GM18870 (cell line): ENCODE results near the gene RFT1.

Experiments
- ATAC-seq: cut with Tn5 transposase; IDR thresholded peaks from one replicate; pipeline ENCODE4 v1.9.1; 2021; ENCODE audit warnings: moderate library complexity; ENCODE audit not compliant: unreplicated experiment

Gene RFT1

GRCh38 chr3:53150247-53151085 lies 20.2 kb upstream of the RFT1 start:
- ATAC-seq = no peak

GRCh38 chr3:53149699-53150098 lies 19.5 kb upstream of the RFT1 start:
- no peak for ATAC-seq

GRCh38 chr3:53149006-53149690 lies 18.9 kb upstream of the RFT1 start:
- ATAC-seq = no peak

GRCh38 chr3:53147903-53148400 lies 17.7 kb upstream of the RFT1 start:
- no peak for ATAC-seq

- no peak for ATAC-seq
Measured at GRCh38 chr3:53147151-53147902, 17.1 kb upstream of the RFT1 start.

- no peak for ATAC-seq
Measured at GRCh38 chr3:53146319-53146891, 16.2 kb upstream of the RFT1 start.

GRCh38 chr3:53145713-53146080 lies 15.5 kb upstream of the RFT1 start:
- ATAC-seq = no peak

DNA sequence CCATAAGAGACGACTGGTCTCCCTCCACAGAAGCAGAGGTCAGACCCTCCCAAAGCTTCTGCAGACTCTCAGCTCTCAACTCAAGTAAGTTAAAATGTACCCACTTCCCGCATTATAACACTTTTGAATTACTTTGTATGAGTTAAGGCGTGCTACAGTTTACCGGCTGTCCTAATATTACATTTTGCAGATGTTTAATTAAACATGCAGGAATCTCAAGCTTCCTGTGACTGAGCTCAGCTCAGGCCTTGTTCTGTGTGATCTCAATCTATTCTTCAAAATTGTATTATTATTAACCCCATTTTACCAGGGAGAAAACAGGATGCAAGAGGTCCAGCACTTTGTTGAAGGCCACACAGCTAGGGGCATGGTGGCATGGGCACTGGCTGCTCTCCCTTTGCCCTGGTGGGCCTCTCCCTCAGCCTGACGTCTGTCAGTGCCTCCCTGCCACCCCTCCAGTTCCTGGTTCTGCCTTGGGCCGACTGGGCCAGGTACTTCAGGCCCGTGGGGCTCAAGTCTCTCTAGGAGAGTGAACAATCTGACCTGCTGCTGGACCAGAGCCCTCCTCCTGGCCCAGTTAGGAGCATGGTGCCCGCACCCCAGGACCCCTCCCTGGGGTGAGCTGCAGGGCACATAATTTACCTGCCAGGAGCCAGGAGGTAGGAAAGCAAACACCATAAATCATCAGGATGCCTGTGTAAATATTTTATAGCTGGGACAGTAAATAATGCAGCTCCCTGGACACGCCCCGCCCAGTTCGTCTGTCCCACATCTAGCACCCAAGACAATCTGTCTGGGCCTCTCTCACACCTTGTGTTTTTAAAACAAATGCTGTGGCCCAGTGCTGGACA lies 14.9 kb upstream of the RFT1 start:
- ATAC-seq = no peak

- ATAC-seq = no peak
Measured at GRCh38 chr3:53144446-53144845, 14.2 kb upstream of the RFT1 start.

DNA sequence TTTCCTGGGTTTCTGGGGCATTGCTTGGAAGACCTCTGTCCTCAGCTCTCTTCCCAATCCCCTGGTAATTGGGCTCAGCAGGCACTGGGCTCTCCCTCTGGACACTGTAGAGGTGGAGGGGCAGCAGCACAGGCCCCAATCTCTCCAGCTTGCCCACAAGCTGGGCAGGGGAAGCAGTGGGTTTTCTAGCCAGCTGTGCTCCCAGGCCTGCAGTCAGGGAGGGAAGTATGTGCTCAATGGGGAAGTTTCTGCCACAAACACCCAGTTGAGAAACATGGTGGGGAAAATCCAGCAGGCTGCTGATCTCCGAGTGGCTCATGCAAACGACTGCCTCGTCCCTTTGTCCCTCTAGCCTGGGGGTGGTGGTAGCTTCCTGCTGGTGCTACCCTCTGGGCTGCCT lies 12.8 kb upstream of the RFT1 start:
- ATAC-seq = no peak

DNA sequence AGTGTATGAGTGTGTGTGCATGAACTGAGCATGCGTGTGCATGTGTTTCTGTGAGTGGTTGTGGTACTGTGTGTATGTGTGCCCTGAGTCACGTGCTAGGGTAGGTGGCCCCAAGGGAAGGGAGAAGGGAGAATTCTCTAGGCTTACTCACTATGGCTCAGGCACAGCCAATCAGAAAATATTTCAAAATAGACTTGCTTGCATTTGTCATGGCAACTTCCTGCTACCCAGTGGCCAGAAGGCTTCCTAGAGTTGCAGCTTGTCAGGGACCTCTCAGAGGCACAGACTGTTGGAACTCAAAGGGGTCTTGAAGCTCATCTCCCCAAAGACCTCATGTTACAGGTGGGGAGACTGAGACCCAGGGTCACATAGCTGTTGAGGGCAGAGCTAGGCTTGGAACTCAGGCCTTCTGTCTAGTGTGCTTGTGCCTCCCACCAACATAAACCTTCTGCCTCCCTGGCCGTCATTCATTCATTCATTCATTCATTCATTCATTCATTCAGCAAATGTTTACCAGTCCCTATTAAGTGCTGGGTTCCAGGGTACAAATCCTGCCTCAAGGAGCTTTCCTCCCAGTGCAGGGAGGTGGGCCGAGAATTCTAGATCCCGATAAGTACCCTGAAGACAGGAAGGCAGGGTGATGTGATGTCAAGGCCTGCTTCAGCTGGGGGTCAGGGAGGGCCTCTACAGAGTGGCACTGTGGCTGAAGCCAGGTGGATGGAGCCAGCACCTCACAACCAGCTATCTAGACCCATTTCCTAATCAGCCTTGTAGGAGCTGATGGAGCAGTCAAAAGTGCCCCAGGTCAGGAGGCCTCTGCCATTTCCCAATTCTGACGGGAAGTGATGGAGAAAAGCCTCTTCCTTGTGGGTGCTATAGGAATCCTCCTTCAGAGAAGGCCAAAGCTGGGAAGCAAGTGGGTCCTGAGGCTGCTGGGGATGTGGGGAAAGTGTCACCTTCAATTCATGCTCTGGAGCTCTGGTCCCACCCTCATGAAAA lies 10.9 kb upstream of the RFT1 start:
- no peak for ATAC-seq

DNA sequence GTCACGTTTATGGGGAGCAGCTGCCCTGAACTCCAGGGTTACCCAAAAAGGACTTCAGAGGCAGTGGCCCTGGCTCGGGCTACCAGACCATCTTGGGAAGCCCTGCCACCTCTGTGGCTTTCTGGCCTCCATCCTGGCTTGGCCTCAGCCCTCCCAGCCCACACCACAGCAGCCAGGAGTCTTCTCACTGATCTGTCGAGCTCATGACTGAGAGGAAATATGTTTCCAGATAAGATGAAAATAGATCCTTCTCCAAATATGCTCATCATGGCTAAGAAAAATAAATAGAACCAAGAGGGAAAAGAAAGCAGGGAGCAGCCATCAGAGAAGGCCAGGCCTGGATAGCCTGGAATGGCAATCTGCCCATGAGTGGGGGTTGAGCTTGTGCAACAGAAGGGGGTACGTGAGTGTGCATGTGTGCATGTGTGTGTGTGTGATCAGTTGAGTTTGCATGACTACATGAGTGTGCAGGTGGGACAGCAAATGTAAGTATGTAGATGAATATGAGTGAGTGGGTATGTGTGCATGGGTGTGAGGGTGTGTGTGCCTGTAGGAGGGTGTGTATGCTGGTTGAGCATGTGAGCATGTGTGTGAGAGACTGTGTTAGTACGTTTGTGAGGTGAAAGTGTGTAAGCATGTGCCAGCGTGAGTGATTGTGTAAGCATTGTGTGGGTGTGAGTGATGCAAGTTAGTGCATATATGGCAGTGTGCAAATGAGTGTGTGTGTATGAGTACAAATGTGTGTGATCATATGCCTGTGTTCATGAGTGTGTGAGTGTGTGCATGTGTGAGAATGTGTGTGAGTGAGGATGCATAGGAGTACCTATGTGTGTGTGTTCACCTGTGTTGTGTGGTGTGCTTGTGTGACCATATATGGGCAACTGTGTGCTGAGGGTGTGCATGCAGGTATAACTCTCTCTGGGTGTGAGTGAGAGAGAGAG lies 9.9 kb upstream of the RFT1 start:
- ATAC-seq = no peak

GRCh38 chr3:53137835-53138446 lies 7.7 kb upstream of the RFT1 start:
- ATAC-seq = no peak

DNA sequence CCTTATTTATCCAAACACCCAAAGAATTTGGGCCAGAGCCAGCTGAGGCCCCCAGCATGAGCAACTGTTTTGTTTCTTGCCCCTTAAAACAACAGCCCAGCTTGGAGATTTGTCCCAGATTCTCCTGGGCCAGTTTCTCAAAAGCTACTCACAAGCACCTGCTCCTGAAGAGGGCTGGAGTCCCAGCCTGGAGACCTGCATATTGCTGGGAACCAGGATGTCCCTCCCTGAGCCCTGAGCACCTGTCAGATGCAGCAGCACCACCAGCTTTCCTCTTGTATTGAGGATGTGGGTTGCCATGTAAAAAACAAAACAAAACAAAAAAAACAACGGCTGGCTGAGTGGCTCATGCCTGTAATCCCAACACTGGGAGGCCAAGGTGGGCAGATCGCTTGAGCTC lies 7.0 kb upstream of the RFT1 start:
- ATAC-seq = no peak

DNA sequence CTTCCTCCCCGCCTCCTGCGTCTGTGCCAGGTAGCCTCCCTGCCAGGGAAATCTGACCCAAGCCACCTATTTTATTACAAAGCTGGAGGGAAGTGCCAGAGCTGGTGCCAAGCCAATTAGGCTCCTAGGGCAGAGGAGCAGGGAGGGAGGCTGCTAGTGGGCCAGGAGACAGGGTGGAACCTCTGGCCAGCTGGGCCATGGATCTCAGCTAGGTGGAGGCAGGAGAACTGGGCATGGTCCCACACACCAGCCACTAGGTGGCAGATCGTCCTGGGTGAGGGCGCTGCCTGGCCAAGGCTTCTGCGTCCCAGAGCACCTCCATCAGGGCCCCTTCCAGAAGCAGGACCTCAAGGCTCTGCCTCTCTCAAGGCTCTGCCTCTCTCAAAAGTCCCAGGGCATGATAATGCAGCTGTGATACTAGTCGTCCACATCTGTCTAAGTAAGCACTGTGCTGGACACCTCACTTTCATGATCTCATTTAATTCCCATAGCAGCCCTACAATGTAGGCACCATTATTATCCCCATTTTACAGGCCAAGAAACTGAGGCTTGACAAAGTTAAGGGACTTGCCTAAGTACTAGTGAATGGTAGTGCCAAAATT lies 4.5 kb upstream of the RFT1 start:
- no peak for ATAC-seq

GRCh38 chr3:53132347-53132746 lies 2.1 kb upstream of the RFT1 start:
- ATAC-seq = no peak

DNA sequence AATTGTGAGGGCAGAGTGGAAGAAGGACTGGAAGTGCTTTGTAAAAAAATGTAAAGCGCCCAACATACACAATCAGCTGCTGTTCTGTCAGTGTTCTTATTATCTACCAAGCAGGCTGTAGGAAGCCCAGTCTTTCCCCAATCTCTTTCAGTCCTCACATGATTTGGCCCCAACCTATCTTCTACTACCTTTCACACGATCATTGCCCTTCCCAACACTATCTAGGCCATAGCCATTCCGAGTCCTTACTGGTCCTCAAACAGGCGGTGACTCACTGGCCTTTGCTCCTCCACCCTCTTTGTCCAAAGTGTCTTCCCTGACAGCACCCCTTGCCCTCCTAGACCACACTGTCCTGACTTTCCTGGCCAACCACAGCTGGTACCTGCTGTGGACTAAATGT lies 861 bp upstream of the RFT1 start:
- no peak for ATAC-seq
